K562 (cell line): Measurements from ENCODE around the gene PLA1A. TPM values are rescaled to one million over a fixed set of nuclear protein-coding genes. Genes with fewer than 3 reads are reported as not detected.

Experiments
- ARID1B ChIP-seq: fragments of 450-650 bp; IDR thresholded peaks from 2 replicates; pipeline ENCODE4 v1.6.1; 2016; ENCODE audit warnings: antibody characterized with exemption, mild to moderate bottlenecking, inconsistent platforms
- C11orf30 ChIP-seq: fragments of 450-650 bp; IDR thresholded peaks from 2 replicates; pipeline ENCODE4 v1.6.1; 2016; ENCODE audit warnings: low read depth, mild to moderate bottlenecking
- CBX8 ChIP-seq: fragments of 200-600 bp; sonication (generic); IDR thresholded peaks from 2 replicates; pipeline ENCODE4 v1.6.1; 2012; ENCODE audit warnings: borderline replicate concordance, mixed run types, low read depth, mild to moderate bottlenecking, moderate library complexity, mixed read lengths, low read length, control low read depth, inconsistent platforms; ENCODE audit not compliant: poor library complexity, severe bottlenecking; ENCODE audit errors: extremely low read depth
- HNRNPH1 ChIP-seq: fragments of 200-400 bp; formaldehyde crosslinking; optimal IDR thresholded peaks from 2 replicates; pipeline ENCODE3; 2017; ENCODE audit warnings: low read depth, mild to moderate bottlenecking, low read length, moderate library complexity
- KAT8 ChIP-seq: fragments of 450-650 bp; IDR thresholded peaks from 2 replicates; pipeline ENCODE4 v1.6.1; 2016; ENCODE audit warnings: low read depth, mild to moderate bottlenecking
- KLF16 ChIP-seq: IDR thresholded peaks from 2 replicates; pipeline ENCODE4 v1.6.1; 2016; ENCODE audit warnings: antibody characterized with exemption
- MCM2 ChIP-seq: fragments of 450-650 bp; IDR thresholded peaks from 2 replicates; pipeline ENCODE4 v1.6.1; 2017; ENCODE audit warnings: low read depth, mild to moderate bottlenecking
- NELFE ChIP-seq: IDR thresholded peaks from 2 replicates; pipeline ENCODE4 v1.6.1; 2011; ENCODE audit warnings: mild to moderate bottlenecking; ENCODE audit not compliant: insufficient read depth, insufficient read length
- NFE2 ChIP-seq: IDR thresholded peaks from 2 replicates; pipeline ENCODE4 v1.6.1; 2014; ENCODE audit warnings: antibody characterized with exemption, low read depth
- RBM25 ChIP-seq: fragments of 200-400 bp; formaldehyde crosslinking; IDR thresholded peaks from 2 replicates; pipeline ENCODE4 v1.6.1; 2018; ENCODE audit warnings: low read length, low read depth, moderate library complexity; ENCODE audit not compliant: severe bottlenecking
- SNRNP70 ChIP-seq: fragments of 200-400 bp; formaldehyde crosslinking; optimal IDR thresholded peaks from 2 replicates; pipeline ENCODE3; 2017; ENCODE audit warnings: low read depth, low read length
- TAL1 ChIP-seq: fragments of 450-650 bp; IDR thresholded peaks from 2 replicates; pipeline ENCODE4 v1.6.1; 2016; ENCODE audit warnings: mild to moderate bottlenecking
- U2AF2 ChIP-seq: fragments of 200-400 bp; formaldehyde crosslinking; optimal IDR thresholded peaks from 2 replicates; pipeline ENCODE3; 2017; ENCODE audit warnings: low read depth, mild to moderate bottlenecking, low read length
- VEZF1 ChIP-seq: fragments of 200-800 bp; sonication (Bioruptor generic); IDR thresholded peaks from 2 replicates; pipeline ENCODE4 v1.6.1; 2017; ENCODE audit warnings: missing genetic modification characterization, missing compliant biosample characterization
- YBX1 ChIP-seq: fragments of 450-650 bp; IDR thresholded peaks from 2 replicates; pipeline ENCODE4 v1.7.1; 2016; ENCODE audit warnings: mild to moderate bottlenecking
- ZNF316 ChIP-seq: fragments of 450-650 bp; IDR thresholded peaks from 2 replicates; pipeline ENCODE4 v1.6.1; 2016
- ZNF780A ChIP-seq: fragments of 250-450 bp; sonication (Bioruptor Pico); IDR thresholded peaks from 2 replicates; pipeline ENCODE4 v1.5.0; 2021; ENCODE audit warnings: mild to moderate bottlenecking
- polyA plus RNA-seq, 8 experiments: library from polyadenylated mRNA; depleted of rRNA in 4 of 8; stranded (reverse) in 5 of 8; unstranded in 3 of 8; fragments of >200 nt; fragmentation: Nextera tagmentation in 2 of 8; fragmentation: Illumina TruSeq in 1 of 8; extraction: Ambion mirVana in 2 of 8; extraction: Trizol in 1 of 8; gene quantifications; 2 replicates each; pipeline versions ENCODE4 v1.2.1 to v1.2.3, GENCODE V29; 2011 to 2014; ENCODE audit warnings: inconsistent platforms in 1 of 8, missing spikeins in 1 of 8
- total RNA-seq, 7 experiments: library from RNA; depleted of rRNA in 6 of 7; stranded (reverse); fragments of >200 nt in 6 of 7; fragmentation: Illumina TruSeq in 2 of 7; extraction: Trizol in 2 of 7; gene quantifications; 2 replicates each; pipeline versions ENCODE4 v1.2.1 to v1.2.3, GENCODE V29; 2011 to 2021; ENCODE audit warnings: low replicate concordance in 1 of 7

PLA1A gene
- total and polyA plus RNA-seq, 9 of the 15 experiments (the other 6 are each of a cell fraction or from before 2014, with no cell fraction given), result not detected

DNA sequence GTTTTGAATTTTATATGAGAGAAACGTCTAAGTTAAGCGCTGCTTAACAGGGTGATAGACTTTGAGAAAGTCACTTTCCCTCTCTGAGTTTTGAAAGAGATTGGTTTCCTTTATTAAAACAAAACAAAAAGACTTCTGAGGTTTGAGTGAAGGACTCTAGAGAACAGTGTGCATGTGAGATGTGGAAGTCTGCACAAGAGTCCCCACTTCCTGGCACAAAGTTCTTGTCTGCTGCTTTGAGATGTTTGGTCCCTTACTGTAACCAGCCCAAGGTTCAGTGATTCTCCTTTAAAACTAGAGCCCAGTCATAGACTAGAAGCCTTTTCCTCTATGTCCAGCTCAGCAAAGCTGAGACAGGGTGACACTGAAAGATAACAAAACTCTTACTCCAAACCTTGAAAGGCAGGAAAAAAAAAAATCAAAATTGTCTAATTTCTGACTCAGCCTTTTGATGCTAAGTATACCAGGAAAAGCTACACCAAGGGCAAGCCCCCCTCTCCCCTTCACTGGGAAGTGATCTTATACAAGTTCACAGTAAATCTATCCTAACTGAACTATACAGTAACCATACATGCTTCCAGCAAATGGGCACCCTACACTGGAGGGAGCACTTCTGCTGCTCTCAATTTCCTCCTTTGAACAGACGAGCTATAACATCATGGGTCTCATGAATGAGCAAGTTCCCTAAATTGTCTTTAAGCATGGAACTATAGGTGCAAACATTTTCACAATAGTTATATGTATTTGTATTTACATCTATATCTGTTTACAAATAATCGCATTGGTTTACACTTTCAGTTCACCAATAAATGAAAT is 60.4 kb downstream of the PLA1A start (continued):
- TF ChIP-seq VEZF1 (CRISPR knock-in tag) (peak; percentile 13; the same call in 1 of the 2 replicates), RBM25 (no peak), CBX8 (no peak), NELFE (no peak), TAL1 (0 out of 2 replicates have a peak, but pooled peaks have one; percentile 12), HNRNPH1 (no peak), U2AF2 (no peak), NFE2 (0 out of 2 replicates have a peak, but pooled peaks have one; percentile 29), MCM2 (no peak), SNRNP70 (no peak), KLF16 (no peak), ZNF780A (CRISPR knock-in tag) (no peak), C11orf30 (peak; percentile 34; the same call in 1 of the 2 replicates), KAT8 (no peak), YBX1 (no peak), ZNF316 (peak; percentile 78), ARID1B (peak; percentile 11; the same call in 1 of the 2 replicates)
